K562 (cell line): ENCODE data around the gene ARFGAP1. TPM values are rescaled to one million over a fixed set of nuclear protein-coding genes. Genes with fewer than 3 reads are reported as not detected.

Experiments used
- E4F1 ChIP-seq: fragments of 250-450 bp; sonication (Bioruptor Pico); IDR thresholded peaks from 2 replicates; pipeline ENCODE4 v1.5.0; 2021; ENCODE audit warnings: mild to moderate bottlenecking, borderline replicate concordance
- GABPB1 ChIP-seq: sonication (generic); formaldehyde crosslinking; IDR thresholded peaks from 2 replicates; pipeline ENCODE4 v1.8.0; 2022; ENCODE audit warnings: mild to moderate bottlenecking, missing genetic modification reagents
- GMEB1 ChIP-seq: fragments of 250-450 bp; sonication (Bioruptor Pico); IDR thresholded peaks from 2 replicates; pipeline ENCODE4 v1.4.0; 2020; ENCODE audit warnings: mild to moderate bottlenecking
- HINFP ChIP-seq: fragments of 450-650 bp; conservative IDR thresholded peaks from 2 replicates; pipeline ENCODE4 v1.6.1; 2016; ENCODE audit warnings: missing genetic modification characterization, low read depth, mild to moderate bottlenecking, control low read depth, missing compliant biosample characterization
- KHSRP ChIP-seq: fragments of 450-650 bp; IDR thresholded peaks from 2 replicates; pipeline ENCODE4 v1.6.1; 2017
- KLF16 ChIP-seq: IDR thresholded peaks from 2 replicates; pipeline ENCODE4 v1.6.1; 2016; ENCODE audit warnings: antibody characterized with exemption
- NR2C2 ChIP-seq, 2 experiments: fragments of 200-800 bp in 1 of 2; sonication (Bioruptor generic) in 1 of 2; sonication (generic) in 1 of 2; formaldehyde crosslinking in 1 of 2; IDR thresholded peaks; 2 replicates each; pipeline versions ENCODE4 v1.6.1 to v1.8.0; 2016 to 2022; ENCODE audit warnings: mild to moderate bottlenecking in 1 of 2, missing compliant biosample characterization in 1 of 2, missing genetic modification characterization in 1 of 2, missing genetic modification reagents in 1 of 2
- PYGO2 ChIP-seq: fragments of 450-650 bp; IDR thresholded peaks from 2 replicates; pipeline ENCODE4 v1.6.1; 2016; ENCODE audit warnings: mild to moderate bottlenecking, missing genetic modification characterization, moderate library complexity, missing compliant biosample characterization
- ZBTB9 ChIP-seq: fragments of 450-650 bp; formaldehyde crosslinking; IDR thresholded peaks from 2 replicates; pipeline ENCODE4 v1.4.0; 2020; ENCODE audit warnings: mild to moderate bottlenecking, moderate library complexity
- ZNF12 ChIP-seq: sonication (generic); formaldehyde crosslinking; IDR thresholded peaks from 2 replicates; pipeline ENCODE4 v1.4.0; 2020; ENCODE audit warnings: mild to moderate bottlenecking, missing genetic modification reagents
- ZNF165 ChIP-seq: fragments of 250-450 bp; sonication (Bioruptor Pico); IDR thresholded peaks from 2 replicates; pipeline ENCODE4 v1.4.0; 2020; ENCODE audit warnings: borderline replicate concordance
- ZNF280B ChIP-seq: fragments of 250-450 bp; sonication (Bioruptor Pico); IDR thresholded peaks from 2 replicates; pipeline ENCODE4 v1.5.1; 2021; ENCODE audit warnings: mild to moderate bottlenecking
- ZNF449 ChIP-seq: fragments of 250-450 bp; sonication (Bioruptor Pico); IDR thresholded peaks from 2 replicates; pipeline ENCODE4 v1.8.0; 2022; ENCODE audit warnings: moderate library complexity, mild to moderate bottlenecking, inconsistent platforms
- ZNF639 ChIP-seq, 2 experiments: fragments of 200-800 bp in 1 of 2; sonication (Bioruptor generic) in 1 of 2; sonication (generic) in 1 of 2; formaldehyde crosslinking in 1 of 2; IDR thresholded peaks in 1 of 2; conservative IDR thresholded peaks in 1 of 2; 2 replicates each; pipeline versions ENCODE4 v1.5.0 to v1.6.1; 2016 to 2020; ENCODE audit warnings: missing compliant biosample characterization in 1 of 2, missing genetic modification characterization in 1 of 2, missing genetic modification reagents in 1 of 2
- ZNF644 ChIP-seq: fragments of 200-800 bp; sonication (Bioruptor generic); IDR thresholded peaks from 2 replicates; pipeline ENCODE4 v1.6.1; 2016; ENCODE audit warnings: low read depth, missing genetic modification characterization, missing compliant biosample characterization
- polyA plus RNA-seq, 8 experiments: library from polyadenylated mRNA; depleted of rRNA in 4 of 8; stranded (reverse) in 5 of 8; unstranded in 3 of 8; fragments of >200 nt; fragmentation: Nextera tagmentation in 2 of 8; fragmentation: Illumina TruSeq in 1 of 8; extraction: Ambion mirVana in 2 of 8; extraction: Trizol in 1 of 8; gene quantifications; 2 replicates each; pipeline versions ENCODE4 v1.2.1 to v1.2.3, GENCODE V29; 2011 to 2014; ENCODE audit warnings: inconsistent platforms in 1 of 8, missing spikeins in 1 of 8
- total RNA-seq, 7 experiments: library from RNA; depleted of rRNA in 6 of 7; stranded (reverse); fragments of >200 nt in 6 of 7; fragmentation: Illumina TruSeq in 2 of 7; extraction: Trizol in 2 of 7; gene quantifications; 2 replicates each; pipeline versions ENCODE4 v1.2.1 to v1.2.3, GENCODE V29; 2011 to 2021; ENCODE audit warnings: low replicate concordance in 1 of 7

The ARFGAP1 gene
- total and polyA plus RNA-seq, 9 of the 15 experiments (the other 6 are each of a cell fraction or from before 2014, with no cell fraction given), result 0.53 to 102 (median 33.5) TPM

- TF ChIP-seq ZNF449 (CRISPR knock-in tag) (peak; percentile 96), GABPB1 (CRISPR knock-in tag) (no peak), NR2C2 (CRISPR knock-in tag; IDR thresholded peaks at IDR 0.05) (no peak), NR2C2 (tag; IDR thresholded peaks at IDR 0.05) (peak; percentile 41; the same call in 1 of the 2 replicates), KHSRP (no peak), ZNF280B (CRISPR knock-in tag) (peak; percentile 66; the same call in 1 of the 2 replicates), HINFP (tag) (peak; percentile 76), E4F1 (CRISPR knock-in tag) (peak; percentile 83; the same call in 1 of the 2 replicates), ZNF644 (tag) (peak; percentile 90), KLF16 (no peak), ZNF165 (CRISPR knock-in tag) (peak; percentile 84; the same call in 1 of the 2 replicates), GMEB1 (peak; percentile 69; the same call in 1 of the 2 replicates), ZNF639 (CRISPR knock-in tag; conservative IDR thresholded peaks at IDR 0.05 in 1 of 2, IDR thresholded peaks at IDR 0.05 in 1 of 2) (peak in 1 of 2 experiments; percentile 92; a peak in 2 of 4 replicates), ZBTB9 (CRISPR knock-in tag) (peak; percentile 90), ZNF12 (CRISPR knock-in tag) (no peak), PYGO2 (tag) (peak; percentile 61)
Measured at GRCh38 chr20:63264000-63264399, 8.6 kb upstream of the ARFGAP1 start (continued).
